Mesendoderm (in vitro differentiated cells): Measurements from ENCODE around the gene WWTR1. TPM values are rescaled to one million over a fixed set of nuclear protein-coding genes. Genes with fewer than 3 reads are reported as not detected.

Experiments
- DNase-seq: peaks from one replicate; pipeline ENCODE4 v3.0.0; 2013
- H2AK5ac ChIP-seq: 2 replicates; pipeline ENCODE4 v1.6.1; 2013; ENCODE audit warnings: low read length, inconsistent platforms
- H2BK120ac ChIP-seq: 2 replicates; pipeline ENCODE4 v1.6.1; 2013; ENCODE audit warnings: low read depth, mild to moderate bottlenecking, low read length, moderate library complexity, mixed read lengths
- H2BK15ac ChIP-seq: replicated peaks from 2 replicates; pipeline ENCODE4 v1.6.1; 2013; ENCODE audit warnings: low read depth, mild to moderate bottlenecking, moderate library complexity
- H2BK5ac ChIP-seq: 2 replicates; pipeline ENCODE4 v1.6.1; 2013; ENCODE audit warnings: low read length, inconsistent platforms
- H3K18ac ChIP-seq: 2 replicates; pipeline ENCODE4 v1.6.1; 2013; ENCODE audit warnings: mild to moderate bottlenecking, low read length, mixed read lengths
- H3K23ac ChIP-seq: one replicate; pipeline ENCODE4 v1.6.1; 2013; ENCODE audit warnings: low read length
- H3K27ac ChIP-seq: 2 replicates; pipeline ENCODE4 v1.5.1; 2013; ENCODE audit warnings: low read depth, mild to moderate bottlenecking, inconsistent platforms, low read length, moderate library complexity
- H3K27me3 ChIP-seq: 2 replicates; pipeline ENCODE4 v1.6.1; 2013; ENCODE audit warnings: low read length, control low read depth, mild to moderate bottlenecking, inconsistent platforms; ENCODE audit not compliant: insufficient read depth, poor library complexity
- H3K36me3 ChIP-seq: 2 replicates; pipeline ENCODE4 v1.6.1; 2013; ENCODE audit warnings: low read length, inconsistent platforms; ENCODE audit not compliant: control insufficient read depth, insufficient read depth
- H3K4ac ChIP-seq: one replicate; pipeline ENCODE4 v1.6.1; 2013; ENCODE audit warnings: low read depth, mild to moderate bottlenecking, low read length, moderate library complexity
- H3K4me1 ChIP-seq: 2 replicates; pipeline ENCODE4 v1.6.1; 2013; ENCODE audit warnings: low read depth, low read length, inconsistent platforms; ENCODE audit not compliant: control insufficient read depth
- H3K4me2 ChIP-seq: 2 replicates; pipeline ENCODE4 v1.6.1; 2013; ENCODE audit warnings: low read length
- H3K4me3 ChIP-seq: 2 replicates; pipeline ENCODE4 v1.5.1; 2013; ENCODE audit warnings: mild to moderate bottlenecking, low read length
- H3K56ac ChIP-seq: one replicate; pipeline ENCODE4 v1.6.1; 2013; ENCODE audit warnings: low read length
- H3K79me1 ChIP-seq: 2 replicates; pipeline ENCODE4 v1.6.1; 2013; ENCODE audit warnings: low read length, inconsistent platforms
- H3K79me2 ChIP-seq: 2 replicates; pipeline ENCODE4 v1.6.1; 2013; ENCODE audit warnings: mild to moderate bottlenecking, low read length; ENCODE audit not compliant: control insufficient read depth, insufficient read depth
- H3K9ac ChIP-seq: 2 replicates; pipeline ENCODE4 v1.6.1; 2013; ENCODE audit warnings: low read length, inconsistent platforms
- H4K5ac ChIP-seq: one replicate; pipeline ENCODE4 v1.6.1; 2013; ENCODE audit warnings: low read length
- H4K8ac ChIP-seq: one replicate; pipeline ENCODE4 v1.6.1; 2013; ENCODE audit warnings: low read depth, mild to moderate bottlenecking, control low read depth, low read length, moderate library complexity
- WGBS: extraction: QIAGEN DNeasy Blood & Tissue Kit; methylation state at CpG from one replicate; pipeline ENCODE4 v1.1.7; 2013; ENCODE audit warnings: low lambda C conversion rate, missing lambda C conversion rate; ENCODE audit not compliant: insufficient coverage; ENCODE audit errors: extremely low coverage; 5-methylcytosine and 5-hydroxymethylcytosine counted together
- small RNA-seq: library from polyadenylated mRNA; stranded (forward); fragments of <200 nt; extraction: miRNeasy Mini kit (QIAGEN cat#:217004); gene quantifications from one replicate; pipeline ENCODE3, GENCODE V24; 2013; ENCODE audit not compliant: insufficient read depth

WWTR1 gene

DNA sequence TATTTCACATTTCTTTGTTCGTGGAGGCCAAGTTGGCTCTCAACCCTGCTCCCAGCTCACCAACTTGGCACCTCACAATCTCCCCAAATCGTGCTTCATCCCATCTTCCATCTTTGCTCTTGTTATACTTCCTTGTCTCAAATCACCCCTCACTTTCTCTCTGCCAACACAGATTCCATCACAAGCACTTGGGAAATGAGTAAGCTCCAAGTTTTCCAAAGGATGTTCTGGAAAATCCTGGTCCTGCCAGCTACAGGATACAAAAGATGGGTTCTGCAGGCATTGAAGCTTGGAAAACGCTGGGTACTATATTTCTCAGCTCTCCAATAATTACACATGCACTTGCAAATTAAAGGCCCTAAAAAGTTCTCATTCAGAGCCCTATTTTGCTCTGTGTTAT lies 187.4 kb downstream of the WWTR1 start:
- Histone ChIP-seq H3K56ac (no peak overlapping the region), H3K18ac (no peak overlapping the region), H3K4me1 (no peaks in the 10 kb centered on the region), H3K4ac (no peak overlapping the region), H3K27me3 (no peaks in the 10 kb centered on the region), H2BK5ac (no peak overlapping the region), H4K5ac (no peak overlapping the region), H3K79me1 (no peaks in the 10 kb centered on the region), H3K4me2 (no peak overlapping the region), H2BK15ac (no peak overlapping the region), H3K9ac (no peak overlapping the region), H3K4me3 (no peak overlapping the region), H2AK5ac (no peak overlapping the region), H3K79me2 (no peaks in the 10 kb centered on the region), H3K23ac (no peak overlapping the region), H4K8ac (no peak overlapping the region), H3K36me3 (no peaks in the 10 kb centered on the region), H2BK120ac (no peak overlapping the region), H3K27ac (no peak overlapping the region)
- WGBS, result no CpG with 5 or more reads among the region's 3 CpGs
- no peak for DNase-seq

DNA sequence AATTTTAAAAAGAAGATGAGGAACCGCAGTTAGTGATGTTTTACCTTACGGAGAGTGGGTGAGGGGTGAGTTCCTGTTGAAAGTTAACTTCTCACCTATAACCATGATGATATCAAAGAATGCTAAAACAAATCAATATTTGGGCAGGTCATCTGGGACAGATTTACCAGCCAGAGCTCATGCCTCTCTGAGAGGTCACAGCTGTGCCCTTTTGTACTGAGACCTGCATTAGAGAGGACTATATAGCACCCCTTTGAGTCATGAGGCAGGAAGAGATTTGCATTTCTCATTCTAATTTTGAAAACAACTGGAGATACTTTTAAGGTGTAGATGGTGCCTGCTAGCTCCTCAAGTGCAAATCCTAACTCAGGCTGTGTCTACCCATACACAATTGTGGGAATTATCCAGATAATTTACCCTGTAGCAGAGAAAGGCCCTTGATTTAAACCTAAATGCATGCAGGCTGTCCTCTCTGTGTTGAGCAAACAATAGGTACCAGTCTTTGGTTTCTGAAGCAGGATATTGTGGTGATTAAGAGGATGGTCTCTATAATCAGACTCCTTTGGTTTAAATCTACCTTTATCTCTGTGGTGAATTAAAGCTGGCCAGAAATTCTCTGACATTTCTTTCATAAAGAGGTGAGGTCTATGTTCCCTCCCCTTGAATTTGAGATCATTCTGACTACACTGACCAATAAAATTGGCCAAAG lies 189.2 kb downstream of the WWTR1 start:
- Histone ChIP-seq H4K8ac (no peak overlapping the region), H2AK5ac (no peak overlapping the region), H2BK5ac (no peak overlapping the region), H3K4me2 (no peak overlapping the region), H3K9ac (no peak overlapping the region), H3K56ac (no peak overlapping the region), H3K36me3 (no peaks in the 10 kb centered on the region), H4K5ac (no peak overlapping the region), H3K4ac (no peak overlapping the region), H3K27ac (no peak overlapping the region), H2BK120ac (no peak overlapping the region), H2BK15ac (no peak overlapping the region), H3K18ac (no peak overlapping the region), H3K27me3 (no peaks in the 10 kb centered on the region), H3K79me1 (no peaks in the 10 kb centered on the region), H3K4me3 (no peak overlapping the region), H3K4me1 (no peaks in the 10 kb centered on the region), H3K79me2 (no peaks in the 10 kb centered on the region), H3K23ac (no peak overlapping the region)
- WGBS, result no CpG with 5 or more reads among the region's 2 CpGs
- DNase-seq, result no peak

Small RNA genes within 50 kb of the gene (small RNA-seq; reads per million reads assigned to genes)
- gene RNU6-1098P, result not detected
